OCI-LY1 (cell line): ENCODE results near the gene METTL25B.

ENCODE experiments used
- CTCF ChIP-seq: fragments of 200-600 bp; sonication (generic), shearing (Covaris generic); IDR thresholded peaks from 2 replicates; pipeline ENCODE4 v1.5.1; 2017; ENCODE audit warnings: mild to moderate bottlenecking, antibody characterized with exemption, low read length, moderate library complexity, mixed read lengths
- EZH2 ChIP-seq: fragments of 200-600 bp; sonication (generic), shearing (Covaris generic); IDR thresholded peaks from 2 replicates; pipeline ENCODE4 v1.8.0; 2017; ENCODE audit warnings: borderline replicate concordance, mixed run types, mild to moderate bottlenecking, antibody characterized with exemption, low read length, moderate library complexity, mixed read lengths

- TF ChIP-seq CTCF (no peak), EZH2 (no peak)
Observed at GRCh38 chr1:156756355-156756754, 28.1 kb downstream of the METTL25B start.
